HEK293 (cell line): Measurements from ENCODE around the gene SLC29A1.

Experiments
- MEIS1 ChIP-seq: sonication (generic); formaldehyde crosslinking; IDR thresholded peaks from 2 replicates; pipeline ENCODE4 v1.8.1; 2022; ENCODE audit warnings: missing genetic modification reagents, mild to moderate bottlenecking, borderline replicate concordance
- TRIM28 ChIP-seq: IDR thresholded peaks from 2 replicates; pipeline ENCODE4 v1.6.1; 2011; ENCODE audit warnings: low read length, control low read depth, borderline replicate concordance
- ZBTB17 ChIP-seq: fragments of 450-650 bp; formaldehyde crosslinking; IDR thresholded peaks from 2 replicates; pipeline ENCODE4 v1.5.1; 2016; ENCODE audit warnings: missing biosample characterization, missing genetic modification characterization
- ZBTB21 ChIP-seq: fragments of 450-650 bp; formaldehyde crosslinking; IDR thresholded peaks from 2 replicates; pipeline ENCODE4 v1.5.1; 2017; ENCODE audit warnings: missing biosample characterization, missing genetic modification characterization
- ZIC2 ChIP-seq: fragments of 450-650 bp; formaldehyde crosslinking; IDR thresholded peaks from 2 replicates; pipeline ENCODE4 v1.5.1; 2016; ENCODE audit warnings: missing biosample characterization, missing genetic modification characterization
- ZNF112 ChIP-seq: fragments of 450-650 bp; formaldehyde crosslinking; IDR thresholded peaks from 2 replicates; pipeline ENCODE4 v1.5.0; 2017; ENCODE audit warnings: missing biosample characterization, missing genetic modification characterization
- ZNF132 ChIP-seq: fragments of 450-650 bp; formaldehyde crosslinking; IDR thresholded peaks from 2 replicates; pipeline ENCODE4 v1.5.1; 2017; ENCODE audit warnings: missing biosample characterization, missing genetic modification characterization, borderline replicate concordance
- ZNF146 ChIP-seq: fragments of 450-650 bp; formaldehyde crosslinking; IDR thresholded peaks from 2 replicates; pipeline ENCODE4 v1.5.1; 2016; ENCODE audit warnings: missing biosample characterization, missing genetic modification characterization
- ZNF16 ChIP-seq: fragments of 450-650 bp; formaldehyde crosslinking; IDR thresholded peaks from 2 replicates; pipeline ENCODE4 v1.5.1; 2016; ENCODE audit warnings: low read depth, missing biosample characterization, missing genetic modification characterization
- ZNF211 ChIP-seq: fragments of 450-650 bp; formaldehyde crosslinking; IDR thresholded peaks from 2 replicates; pipeline ENCODE4 v1.5.1; 2016; ENCODE audit warnings: low read depth, missing biosample characterization, missing genetic modification characterization
- ZNF221 ChIP-seq: fragments of 450-650 bp; formaldehyde crosslinking; IDR thresholded peaks from 2 replicates; pipeline ENCODE4 v1.5.1; 2017; ENCODE audit warnings: missing biosample characterization, missing genetic modification characterization, borderline replicate concordance
- ZNF24 ChIP-seq: fragments of 450-650 bp; formaldehyde crosslinking; IDR thresholded peaks from 2 replicates; pipeline ENCODE4 v1.5.1; 2016; ENCODE audit warnings: missing biosample characterization, missing genetic modification characterization
- ZNF274 ChIP-seq, 2 experiments: fragments of 200-500 bp in 1 of 2; fragments of 450-650 bp in 1 of 2; sonication (Bioruptor generic) in 1 of 2; formaldehyde crosslinking in 1 of 2; IDR thresholded peaks; 2 replicates each; pipeline versions ENCODE4 v1.5.1 to v1.6.1; 2014 to 2016; ENCODE audit warnings: borderline replicate concordance in 1 of 2, inconsistent platforms in 1 of 2, low read length in 1 of 2, missing biosample characterization in 1 of 2, missing genetic modification characterization in 1 of 2
- ZNF292 ChIP-seq: fragments of 450-650 bp; formaldehyde crosslinking; IDR thresholded peaks from 2 replicates; pipeline ENCODE4 v1.5.1; 2016; ENCODE audit warnings: low read depth, missing biosample characterization, missing genetic modification characterization, borderline replicate concordance
- ZNF335 ChIP-seq: fragments of 450-650 bp; formaldehyde crosslinking; conservative IDR thresholded peaks from 2 replicates; pipeline ENCODE4 v1.5.1; 2016; ENCODE audit warnings: missing biosample characterization, missing genetic modification characterization
- ZNF37A ChIP-seq: fragments of 450-650 bp; IDR thresholded peaks from 2 replicates; pipeline ENCODE4 v1.5.1; 2018; ENCODE audit warnings: missing biosample characterization, missing genetic modification characterization
- ZNF561 ChIP-seq: fragments of 450-650 bp; IDR thresholded peaks from 2 replicates; pipeline ENCODE4 v1.5.1; 2018; ENCODE audit warnings: missing biosample characterization, missing genetic modification characterization, borderline replicate concordance
- ZNF580 ChIP-seq: fragments of 450-650 bp; formaldehyde crosslinking; IDR thresholded peaks from 2 replicates; pipeline ENCODE4 v1.5.1; 2016; ENCODE audit warnings: missing biosample characterization, missing genetic modification characterization
- ZNF610 ChIP-seq: fragments of 450-650 bp; formaldehyde crosslinking; IDR thresholded peaks from 2 replicates; pipeline ENCODE4 v1.5.1; 2016; ENCODE audit warnings: missing biosample characterization, missing genetic modification characterization, borderline replicate concordance
- ZNF621 ChIP-seq: fragments of 450-650 bp; formaldehyde crosslinking; IDR thresholded peaks from 2 replicates; pipeline ENCODE4 v1.5.1; 2017; ENCODE audit warnings: missing biosample characterization, missing genetic modification characterization
- ZNF785 ChIP-seq: fragments of 450-650 bp; formaldehyde crosslinking; IDR thresholded peaks from 2 replicates; pipeline ENCODE4 v1.5.1; 2016; ENCODE audit warnings: missing biosample characterization, missing genetic modification characterization
- ZSCAN18 ChIP-seq: fragments of 450-650 bp; formaldehyde crosslinking; IDR thresholded peaks from 2 replicates; pipeline ENCODE4 v1.5.1; 2016; ENCODE audit warnings: missing biosample characterization, missing genetic modification characterization
- TF ChIP-seq, protein P1 (sequence below): fragments of 450-650 bp; IDR thresholded peaks from 2 replicates; pipeline ENCODE4 v1.5.1; 2018; ENCODE audit warnings: missing biosample characterization, mild to moderate bottlenecking, missing genetic modification characterization
- TF ChIP-seq, protein P2 (sequence below): fragments of 450-650 bp; formaldehyde crosslinking; conservative IDR thresholded peaks from 2 replicates; pipeline ENCODE4 v1.5.1; 2016; ENCODE audit warnings: low read depth, missing biosample characterization, missing genetic modification characterization
- TF ChIP-seq, protein P3 (sequence below): fragments of 450-650 bp; formaldehyde crosslinking; conservative IDR thresholded peaks from 2 replicates; pipeline ENCODE4 v1.5.1; 2016; ENCODE audit warnings: low read depth, missing biosample characterization, missing genetic modification characterization
- TF ChIP-seq, protein P4 (sequence below): IDR thresholded peaks from 2 replicates; pipeline ENCODE4 v1.6.1; 2011; ENCODE audit warnings: mild to moderate bottlenecking, low read depth, low read length, borderline replicate concordance

The SLC29A1 gene

DNA sequence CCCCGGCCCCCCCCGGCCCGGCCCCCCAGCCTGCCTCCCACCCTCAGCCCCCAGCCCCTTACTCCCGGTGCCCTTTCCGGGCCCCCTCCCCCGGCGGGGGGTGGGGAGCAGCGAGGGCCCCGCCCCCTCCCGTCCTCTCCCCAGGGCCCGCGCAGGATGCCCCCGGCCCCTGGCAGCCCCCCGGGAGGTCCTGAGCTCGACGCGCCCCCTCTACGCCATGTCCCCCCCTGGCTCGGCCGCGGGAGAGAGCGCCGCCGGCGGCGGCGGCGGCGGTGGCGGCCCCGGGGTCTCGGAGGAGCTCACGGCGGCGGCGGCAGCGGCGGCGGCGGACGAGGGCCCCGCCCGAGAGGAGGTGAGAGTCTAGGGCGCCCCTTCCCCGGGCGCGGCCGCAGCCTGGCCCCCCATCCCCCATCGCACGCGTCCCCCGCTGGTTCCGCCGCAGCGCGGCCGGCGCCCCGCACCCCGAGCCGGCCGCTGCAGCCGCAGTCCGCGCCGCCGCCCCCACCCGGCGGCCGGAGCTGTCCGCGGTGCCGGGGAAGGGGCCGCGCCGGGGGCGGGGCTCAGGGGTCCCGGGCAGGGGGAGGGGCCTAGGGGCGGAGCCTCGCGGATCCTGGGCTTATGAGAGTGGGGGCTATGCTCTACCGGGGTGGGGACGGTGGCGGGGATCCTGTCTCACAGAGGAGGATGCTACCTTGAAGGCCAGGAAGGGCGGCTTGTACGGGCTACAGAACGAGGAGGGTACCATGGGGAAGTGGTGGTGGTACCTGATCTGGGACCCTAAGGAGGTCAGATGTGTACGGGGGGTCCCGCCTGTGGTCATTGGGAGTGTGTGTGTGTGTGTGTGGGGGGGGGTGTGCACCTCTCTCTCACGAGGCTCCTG lies 47.4 kb downstream of the SLC29A1 start (continued):
- TF ChIP-seq, protein P1, sequence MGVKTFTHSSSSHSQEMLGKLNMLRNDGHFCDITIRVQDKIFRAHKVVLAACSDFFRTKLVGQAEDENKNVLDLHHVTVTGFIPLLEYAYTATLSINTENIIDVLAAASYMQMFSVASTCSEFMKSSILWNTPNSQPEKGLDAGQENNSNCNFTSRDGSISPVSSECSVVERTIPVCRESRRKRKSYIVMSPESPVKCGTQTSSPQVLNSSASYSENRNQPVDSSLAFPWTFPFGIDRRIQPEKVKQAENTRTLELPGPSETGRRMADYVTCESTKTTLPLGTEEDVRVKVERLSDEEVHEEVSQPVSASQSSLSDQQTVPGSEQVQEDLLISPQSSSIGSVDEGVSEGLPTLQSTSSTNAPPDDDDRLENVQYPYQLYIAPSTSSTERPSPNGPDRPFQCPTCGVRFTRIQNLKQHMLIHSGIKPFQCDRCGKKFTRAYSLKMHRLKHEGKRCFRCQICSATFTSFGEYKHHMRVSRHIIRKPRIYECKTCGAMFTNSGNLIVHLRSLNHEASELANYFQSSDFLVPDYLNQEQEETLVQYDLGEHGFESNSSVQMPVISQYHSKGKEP, result no peak
- TF ChIP-seq, protein P2, sequence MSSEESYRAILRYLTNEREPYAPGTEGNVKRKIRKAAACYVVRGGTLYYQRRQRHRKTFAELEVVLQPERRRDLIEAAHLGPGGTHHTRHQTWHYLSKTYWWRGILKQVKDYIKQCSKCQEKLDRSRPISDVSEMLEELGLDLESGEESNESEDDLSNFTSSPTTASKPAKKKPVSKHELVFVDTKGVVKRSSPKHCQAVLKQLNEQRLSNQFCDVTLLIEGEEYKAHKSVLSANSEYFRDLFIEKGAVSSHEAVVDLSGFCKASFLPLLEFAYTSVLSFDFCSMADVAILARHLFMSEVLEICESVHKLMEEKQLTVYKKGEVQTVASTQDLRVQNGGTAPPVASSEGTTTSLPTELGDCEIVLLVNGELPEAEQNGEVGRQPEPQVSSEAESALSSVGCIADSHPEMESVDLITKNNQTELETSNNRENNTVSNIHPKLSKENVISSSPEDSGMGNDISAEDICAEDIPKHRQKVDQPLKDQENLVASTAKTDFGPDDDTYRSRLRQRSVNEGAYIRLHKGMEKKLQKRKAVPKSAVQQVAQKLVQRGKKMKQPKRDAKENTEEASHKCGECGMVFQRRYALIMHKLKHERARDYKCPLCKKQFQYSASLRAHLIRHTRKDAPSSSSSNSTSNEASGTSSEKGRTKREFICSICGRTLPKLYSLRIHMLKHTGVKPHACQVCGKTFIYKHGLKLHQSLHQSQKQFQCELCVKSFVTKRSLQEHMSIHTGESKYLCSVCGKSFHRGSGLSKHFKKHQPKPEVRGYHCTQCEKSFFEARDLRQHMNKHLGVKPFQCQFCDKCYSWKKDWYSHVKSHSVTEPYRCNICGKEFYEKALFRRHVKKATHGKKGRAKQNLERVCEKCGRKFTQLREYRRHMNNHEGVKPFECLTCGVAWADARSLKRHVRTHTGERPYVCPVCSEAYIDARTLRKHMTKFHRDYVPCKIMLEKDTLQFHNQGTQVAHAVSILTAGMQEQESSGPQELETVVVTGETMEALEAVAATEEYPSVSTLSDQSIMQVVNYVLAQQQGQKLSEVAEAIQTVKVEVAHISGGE (tag by site-specific recombination), result no peak
- TF ChIP-seq ZNF37A (tag by site-specific recombination) (no peak), ZNF785 (no peak), ZNF580 (tag by site-specific recombination) (no peak), ZNF561 (tag by site-specific recombination) (no peak), ZNF274 (IDR thresholded peaks at IDR 0.05; ENCODE audit: low read length) (no peak), ZNF274 (tag by site-specific recombination; IDR thresholded peaks at IDR 0.05; ENCODE audit: borderline replicate concordance) (no peak), ZNF221 (tag by site-specific recombination) (no peak), ZNF621 (tag by site-specific recombination) (no peak), ZNF24 (tag by site-specific recombination) (no peak), ZNF335 (tag by site-specific recombination) (peak; percentile 41; the same call in 1 of the 2 replicates), ZBTB17 (tag by site-specific recombination) (no peak), ZNF292 (no peak), ZIC2 (no peak), ZNF146 (tag by site-specific recombination) (no peak), ZSCAN18 (tag by site-specific recombination) (no peak), ZNF112 (tag by site-specific recombination) (no peak), MEIS1 (no peak), TRIM28 (no peak), ZNF610 (no peak), ZBTB21 (tag by site-specific recombination) (no peak), ZNF132 (tag by site-specific recombination) (no peak), ZNF16 (tag by site-specific recombination) (no peak), ZNF211 (tag by site-specific recombination) (no peak)
- TF ChIP-seq, protein P3, sequence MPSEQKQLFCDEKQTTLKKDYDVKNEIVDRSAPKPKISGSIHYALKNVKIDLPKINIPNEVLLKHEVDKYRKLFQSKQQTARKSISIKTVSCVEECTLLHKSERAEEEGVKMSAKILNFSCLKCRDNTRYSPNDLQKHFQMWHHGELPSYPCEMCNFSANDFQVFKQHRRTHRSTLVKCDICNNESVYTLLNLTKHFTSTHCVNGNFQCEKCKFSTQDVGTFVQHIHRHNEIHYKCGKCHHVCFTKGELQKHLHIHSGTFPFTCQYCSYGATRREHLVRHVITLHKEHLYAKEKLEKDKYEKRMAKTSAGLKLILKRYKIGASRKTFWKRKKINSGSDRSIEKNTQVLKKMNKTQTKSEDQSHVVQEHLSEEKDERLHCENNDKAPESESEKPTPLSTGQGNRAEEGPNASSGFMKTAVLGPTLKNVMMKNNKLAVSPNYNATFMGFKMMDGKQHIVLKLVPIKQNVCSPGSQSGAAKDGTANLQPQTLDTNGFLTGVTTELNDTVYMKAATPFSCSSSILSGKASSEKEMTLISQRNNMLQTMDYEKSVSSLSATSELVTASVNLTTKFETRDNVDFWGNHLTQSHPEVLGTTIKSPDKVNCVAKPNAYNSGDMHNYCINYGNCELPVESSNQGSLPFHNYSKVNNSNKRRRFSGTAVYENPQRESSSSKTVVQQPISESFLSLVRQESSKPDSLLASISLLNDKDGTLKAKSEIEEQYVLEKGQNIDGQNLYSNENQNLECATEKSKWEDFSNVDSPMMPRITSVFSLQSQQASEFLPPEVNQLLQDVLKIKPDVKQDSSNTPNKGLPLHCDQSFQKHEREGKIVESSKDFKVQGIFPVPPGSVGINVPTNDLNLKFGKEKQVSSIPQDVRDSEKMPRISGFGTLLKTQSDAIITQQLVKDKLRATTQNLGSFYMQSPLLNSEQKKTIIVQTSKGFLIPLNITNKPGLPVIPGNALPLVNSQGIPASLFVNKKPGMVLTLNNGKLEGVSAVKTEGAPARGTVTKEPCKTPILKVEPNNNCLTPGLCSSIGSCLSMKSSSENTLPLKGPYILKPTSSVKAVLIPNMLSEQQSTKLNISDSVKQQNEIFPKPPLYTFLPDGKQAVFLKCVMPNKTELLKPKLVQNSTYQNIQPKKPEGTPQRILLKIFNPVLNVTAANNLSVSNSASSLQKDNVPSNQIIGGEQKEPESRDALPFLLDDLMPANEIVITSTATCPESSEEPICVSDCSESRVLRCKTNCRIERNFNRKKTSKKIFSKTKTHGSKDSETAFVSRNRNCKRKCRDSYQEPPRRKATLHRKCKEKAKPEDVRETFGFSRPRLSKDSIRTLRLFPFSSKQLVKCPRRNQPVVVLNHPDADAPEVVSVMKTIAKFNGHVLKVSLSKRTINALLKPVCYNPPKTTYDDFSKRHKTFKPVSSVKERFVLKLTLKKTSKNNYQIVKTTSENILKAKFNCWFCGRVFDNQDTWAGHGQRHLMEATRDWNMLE (tag by site-specific recombination), result no peak
- TF ChIP-seq, protein P4, sequence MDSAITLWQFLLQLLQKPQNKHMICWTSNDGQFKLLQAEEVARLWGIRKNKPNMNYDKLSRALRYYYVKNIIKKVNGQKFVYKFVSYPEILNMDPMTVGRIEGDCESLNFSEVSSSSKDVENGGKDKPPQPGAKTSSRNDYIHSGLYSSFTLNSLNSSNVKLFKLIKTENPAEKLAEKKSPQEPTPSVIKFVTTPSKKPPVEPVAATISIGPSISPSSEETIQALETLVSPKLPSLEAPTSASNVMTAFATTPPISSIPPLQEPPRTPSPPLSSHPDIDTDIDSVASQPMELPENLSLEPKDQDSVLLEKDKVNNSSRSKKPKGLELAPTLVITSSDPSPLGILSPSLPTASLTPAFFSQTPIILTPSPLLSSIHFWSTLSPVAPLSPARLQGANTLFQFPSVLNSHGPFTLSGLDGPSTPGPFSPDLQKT, result no peak
